Measurements from ENCODE around the gene KCNE2.
"Not testable (repeated sequence)": the region's sequence is repeated elsewhere in the genome, so short reads cannot be mapped to it uniquely, and the experiment has no call there.

Gene KCNE2

DNA sequence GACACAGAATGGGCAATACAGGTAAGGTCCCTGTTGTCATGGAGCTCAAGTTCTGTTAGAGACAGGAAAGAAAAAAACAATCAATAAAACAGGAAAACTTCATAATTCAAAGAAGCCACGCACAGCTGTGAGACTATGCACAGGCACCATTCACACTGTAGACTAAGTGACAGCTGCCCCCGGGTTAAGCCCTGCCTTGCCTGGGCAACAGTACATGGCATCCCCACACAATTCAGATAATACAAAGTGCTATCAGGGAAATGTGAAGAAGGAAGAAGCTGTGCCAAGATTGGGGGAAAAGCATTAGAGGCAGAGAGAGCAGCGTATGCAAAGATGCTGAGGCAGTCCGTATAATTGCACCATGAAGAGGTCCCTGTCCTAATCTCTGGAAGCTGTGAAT lies 9.0 kb upstream of the KCNE2 start:
- no peak for DNase-seq

DNA sequence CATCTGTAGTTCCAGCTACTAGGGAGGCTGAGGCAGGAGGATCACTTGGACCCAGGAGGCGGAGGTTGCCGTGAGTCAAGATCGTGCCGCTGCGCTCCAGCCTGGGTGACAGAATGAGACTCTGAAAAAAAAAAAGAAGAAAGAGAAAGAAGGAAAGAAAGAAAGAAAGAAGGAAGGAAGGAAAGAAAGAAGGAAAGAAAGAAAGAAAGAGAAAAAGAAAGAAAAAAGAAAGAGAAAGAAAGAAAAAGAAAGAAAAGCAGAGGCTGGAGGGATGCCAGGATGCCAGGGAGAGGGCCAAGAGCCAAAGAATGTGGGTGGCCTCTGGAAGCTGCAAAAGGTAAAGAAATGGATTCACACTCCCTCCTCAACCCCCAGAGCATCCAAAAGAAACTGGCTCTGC lies 8.2 kb upstream of the KCNE2 start:
- no peak for DNase-seq

- no peak for DNase-seq
Observed at GRCh38 chr21:34357889-34358288, 5.9 kb upstream of the KCNE2 start.

DNA sequence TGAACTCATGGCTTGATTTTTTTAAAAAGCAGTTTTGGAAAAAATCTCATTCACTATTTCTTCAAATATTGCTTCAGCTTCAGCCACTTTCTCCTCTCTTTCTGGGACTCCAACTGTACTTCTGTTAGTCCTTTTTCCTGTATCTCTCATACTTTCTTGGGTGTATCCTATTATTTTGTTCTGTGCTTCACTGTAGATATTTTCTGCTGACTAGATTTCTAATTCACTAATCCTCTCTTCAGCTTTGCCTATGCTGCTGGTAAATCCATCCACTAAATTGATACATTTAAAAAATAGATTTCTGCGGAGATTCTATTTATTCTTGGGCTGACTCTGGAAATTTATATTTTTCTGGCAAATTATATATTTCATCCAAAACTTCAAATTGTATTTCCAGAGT lies 4.9 kb upstream of the KCNE2 start:
- DNase-seq = no peak

DNA sequence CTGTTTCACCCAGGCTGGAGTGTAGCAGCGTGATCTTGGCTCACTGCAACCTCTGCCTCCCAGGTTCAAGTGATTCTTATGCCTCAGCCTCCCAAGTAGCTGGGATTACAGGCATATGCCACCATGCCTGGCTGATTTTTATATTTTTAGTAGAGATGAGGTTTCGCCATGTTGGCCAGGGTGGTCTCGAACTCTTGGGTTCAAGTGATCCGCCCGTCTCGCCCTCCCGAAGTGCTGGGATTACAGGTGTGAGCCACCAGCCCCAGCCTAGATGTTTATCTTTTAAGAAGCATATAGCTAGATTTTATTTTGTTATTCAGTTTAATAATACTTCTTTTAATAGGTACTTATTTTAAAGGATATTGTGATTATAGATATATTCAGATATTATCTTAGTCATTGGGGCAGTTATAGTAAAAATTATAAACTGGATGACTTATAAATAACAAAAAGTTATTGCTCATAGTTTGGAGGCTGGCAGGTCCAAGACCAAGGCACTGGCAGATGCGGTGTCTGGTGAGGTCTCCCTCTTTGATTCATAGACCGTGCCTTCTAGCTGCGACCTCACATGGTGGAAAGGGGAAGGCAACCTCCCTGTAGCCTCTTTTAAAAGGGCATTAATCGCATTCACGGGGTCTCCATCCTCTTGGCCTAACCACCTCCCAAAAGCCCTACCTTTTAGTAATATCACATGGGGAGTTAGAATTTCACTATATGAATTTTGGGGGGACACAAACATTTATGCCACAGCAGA lies 3.1 kb upstream of the KCNE2 start:
- DNase-seq = no peak

DNA sequence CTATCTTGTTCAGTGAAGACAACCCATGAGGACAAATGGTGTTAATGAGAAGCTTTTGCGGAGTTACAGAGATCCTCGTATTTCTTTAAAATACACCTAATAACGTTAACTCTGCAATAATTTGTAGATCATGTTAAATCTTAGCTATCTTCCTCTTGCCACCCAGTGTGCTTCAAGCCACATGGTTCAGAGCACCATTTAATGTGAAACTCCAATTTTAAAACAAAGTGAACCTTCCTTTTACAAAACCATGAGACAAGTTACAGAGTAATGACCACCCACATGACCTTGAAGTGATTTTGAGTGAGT lies 1.7 kb upstream of the KCNE2 start:
- DNase-seq = no peak

GRCh38 chr21:34362670-34363069 lies 1.1 kb upstream of the KCNE2 start:
- DNase-seq = no peak

GRCh38 chr21:34364921-34365320 lies 1.1 kb downstream of the KCNE2 start:
- no peak for DNase-seq

DNA sequence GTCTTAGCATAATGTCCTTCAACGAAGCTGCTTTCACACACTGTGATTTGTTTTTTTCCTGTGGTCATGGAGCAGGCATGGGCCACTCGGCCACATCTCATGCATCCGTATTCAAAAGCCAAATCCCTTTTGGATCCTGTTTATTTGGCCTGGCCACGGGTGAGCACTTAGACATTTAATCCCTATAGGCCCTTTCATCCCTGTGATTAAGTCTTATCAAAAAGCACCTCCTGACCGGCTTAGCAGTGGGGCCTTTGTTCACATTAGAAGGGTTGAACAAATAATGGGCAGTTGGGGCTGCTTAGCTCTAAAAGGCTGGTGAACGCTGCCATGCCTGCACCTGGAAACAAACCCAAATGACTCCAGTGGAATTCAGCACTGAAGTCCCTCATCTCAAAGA lies 2.0 kb downstream of the KCNE2 start:
- no peak for DNase-seq

GRCh38 chr21:34367320-34367935 lies 3.6 kb downstream of the KCNE2 start:
- DNase-seq = peak; percentile 92

DNA sequence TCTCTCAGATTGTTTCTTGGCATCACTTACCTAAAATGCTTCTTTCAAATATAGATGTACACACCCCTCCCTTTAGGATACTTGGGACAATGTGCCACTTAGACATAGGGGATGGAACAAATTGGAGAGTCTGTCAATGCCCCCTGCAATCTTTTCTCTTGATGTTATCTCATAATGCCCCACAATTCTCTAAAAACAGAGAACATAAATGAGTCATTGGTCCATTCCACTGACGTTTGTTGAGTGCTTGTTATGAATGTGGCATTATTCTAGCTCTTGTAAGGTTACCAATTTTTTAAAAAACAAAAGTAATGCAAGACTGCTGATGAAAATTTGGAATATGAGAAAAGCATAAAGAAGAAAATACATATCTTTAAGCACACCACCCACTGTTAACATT lies 5.9 kb downstream of the KCNE2 start:
- DNase-seq = no peak

GRCh38 chr21:34372321-34372720 lies 8.5 kb downstream of the KCNE2 start:
- no peak for DNase-seq

- not testable (repeated sequence) for DNase-seq
Observed at GRCh38 chr21:34374462-34374861, 10.7 kb downstream of the KCNE2 start.

DNA sequence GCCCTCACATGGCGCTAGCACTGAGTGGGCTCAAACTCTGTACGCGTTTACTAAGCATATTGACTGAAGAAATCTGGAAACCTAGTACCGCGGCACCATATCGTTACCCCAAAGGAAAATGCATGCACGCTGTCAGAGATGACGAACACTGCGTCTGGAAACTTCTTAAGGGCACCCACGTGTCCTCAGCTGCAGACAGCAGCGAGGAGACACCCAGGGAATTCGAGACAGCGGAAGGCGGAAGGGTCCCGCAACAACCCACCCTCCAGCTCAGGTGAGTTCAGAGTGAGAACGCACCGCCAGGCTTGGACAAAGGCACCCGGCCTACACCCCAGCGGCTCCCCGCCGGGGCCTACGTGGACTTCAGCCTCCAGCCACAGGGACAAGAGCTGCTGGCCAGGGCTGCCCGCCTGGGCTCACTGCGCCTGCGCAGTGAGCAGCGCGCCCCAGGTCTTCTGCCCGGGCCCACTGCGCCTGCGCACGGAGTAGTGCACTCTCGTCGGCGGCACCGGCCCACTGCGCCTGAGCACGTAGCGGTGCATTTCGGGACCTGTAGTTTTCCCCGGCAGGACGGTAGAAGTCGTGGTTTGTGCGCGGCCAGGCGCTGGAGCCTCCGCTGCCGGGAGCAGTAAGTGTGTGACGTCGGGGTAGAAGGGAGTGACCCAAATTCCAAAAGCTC lies 11.3 kb downstream of the KCNE2 start, which contains the start of gene SMIM11:
Gene SMIM11 (plus strand): TSS at position 568 of the 679 bp plus-strand sequence. CDS start 3,998 bp downstream, outside the sequence.
- not testable (repeated sequence) for DNase-seq

GRCh38 chr21:34375619-34375972 lies 11.8 kb downstream of the KCNE2 start:
- not testable (repeated sequence) for DNase-seq

DNA sequence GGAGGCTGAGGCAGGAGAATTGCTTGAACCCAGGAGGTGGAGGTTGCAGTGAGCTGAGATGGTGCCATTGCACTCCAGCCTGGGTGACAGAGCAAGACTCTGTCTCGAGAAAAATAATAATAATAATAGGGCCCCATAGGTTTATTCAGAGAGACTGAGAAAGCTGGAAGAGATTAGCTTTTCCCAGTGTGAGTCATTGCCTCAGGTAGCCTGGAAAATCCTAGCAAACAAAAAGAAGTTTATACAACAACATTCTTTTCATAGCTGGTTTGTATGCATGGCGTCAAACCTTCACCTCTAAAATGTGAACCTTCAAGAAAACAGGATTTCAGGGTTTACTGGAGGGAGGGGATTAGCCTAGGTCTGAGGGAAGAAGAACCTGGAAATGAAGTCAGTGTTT lies 19.3 kb downstream of the KCNE2 start:
- not testable (repeated sequence) for DNase-seq

GRCh38 chr21:34383724-34384415 lies 20.1 kb downstream of the KCNE2 start:
- not testable (repeated sequence) for DNase-seq

DNA sequence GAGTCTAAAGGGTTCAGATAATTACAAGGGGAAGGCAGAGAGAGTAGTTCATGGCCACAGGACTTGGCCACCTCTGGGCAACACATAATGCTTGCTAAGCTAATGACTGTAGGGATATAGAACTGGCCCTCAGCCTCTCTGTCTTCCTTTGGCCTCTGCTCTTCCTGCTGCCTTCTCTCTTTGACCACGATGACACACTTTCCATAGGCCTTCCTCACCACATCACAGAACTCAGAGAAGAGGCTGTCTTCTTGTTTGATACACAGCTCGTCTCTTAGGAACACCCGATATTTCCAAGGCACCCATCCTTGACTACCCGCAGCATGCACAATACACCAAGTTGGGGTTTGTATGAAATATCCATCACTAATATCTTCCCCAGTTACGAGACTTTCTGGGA lies 36.7 kb downstream of the KCNE2 start:
- DNase-seq = not testable (repeated sequence)

GRCh38 chr21:34404742-34405141 lies 40.9 kb downstream of the KCNE2 start:
- not testable (repeated sequence) for DNase-seq

DNA sequence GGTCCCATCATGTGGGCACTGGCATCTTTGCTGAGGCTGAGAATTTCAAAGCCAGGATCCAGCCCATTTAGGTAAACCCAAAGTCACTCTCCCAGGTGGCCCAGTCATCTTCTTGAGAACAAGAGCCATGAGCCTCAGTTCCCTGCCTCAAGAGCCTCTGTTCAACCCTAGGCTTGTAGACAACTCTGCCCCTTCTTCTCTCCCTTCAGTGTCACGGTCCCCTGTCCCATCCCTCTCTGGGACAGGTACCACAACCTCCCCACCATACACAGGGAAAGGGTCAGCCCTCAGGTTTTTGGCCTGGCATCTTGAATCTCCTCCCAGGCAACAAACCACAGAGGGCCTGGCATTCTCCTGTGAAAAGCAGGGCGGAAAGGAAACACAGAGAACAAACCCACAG lies 41.9 kb downstream of the KCNE2 start:
- not testable (repeated sequence) for DNase-seq

- not testable (repeated sequence) for DNase-seq
Observed at GRCh38 chr21:34406102-34406501, 42.3 kb downstream of the KCNE2 start.

DNA sequence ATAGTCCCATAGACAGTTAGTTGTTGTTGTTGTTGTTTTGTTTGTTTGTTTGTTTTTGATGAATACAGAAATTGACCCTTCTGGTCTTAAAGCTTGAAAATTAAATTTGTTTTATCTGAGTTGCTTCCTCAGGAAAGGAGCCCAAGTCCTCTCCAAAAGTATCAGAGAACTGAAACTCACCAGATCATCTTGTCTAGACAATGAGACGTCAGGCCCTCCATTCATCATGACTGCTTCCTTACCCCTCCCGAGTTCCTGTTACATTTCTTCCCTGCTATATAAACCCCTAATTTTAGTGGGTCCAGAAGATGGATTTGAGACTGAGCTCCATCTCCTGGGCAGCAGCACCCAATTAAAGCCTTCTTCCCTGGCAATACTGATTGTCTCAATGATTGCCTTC lies 42.9 kb downstream of the KCNE2 start:
- DNase-seq = not testable (repeated sequence)

DNA sequence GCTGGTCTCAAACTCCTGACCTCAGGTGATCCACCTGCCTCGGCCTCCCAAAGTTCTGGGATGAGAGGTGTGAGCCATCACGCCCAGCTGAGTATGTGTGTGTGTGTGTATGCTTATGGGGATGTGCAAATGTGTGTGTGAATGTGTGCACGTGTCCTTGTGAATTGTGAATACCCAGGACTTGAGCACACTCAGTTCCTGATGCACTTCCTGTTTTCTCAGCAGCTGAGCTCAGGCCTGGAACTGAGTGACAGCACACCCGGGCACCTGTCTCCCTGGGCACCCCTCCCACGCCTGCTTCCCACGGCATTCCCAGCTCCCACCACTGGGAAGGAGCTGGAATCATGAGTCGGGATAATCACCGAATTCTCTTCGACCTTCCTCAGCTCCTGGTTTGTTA lies 43.5 kb downstream of the KCNE2 start:
- DNase-seq = not testable (repeated sequence)
